Measurements from ENCODE around the gene RCOR3. TPM values are rescaled to one million over a fixed set of nuclear protein-coding genes. Genes with fewer than 3 reads are reported as not detected.

The RCOR3 gene
- total RNA-seq, 4 donors from 2014 or later: 52.2 to 77.6 (median 72.1) TPM

- intact Hi-C loops (cut with DNase I; ENCODE audit: low total_unique reads): no loop called here
- Histone ChIP-seq H3K27me3 (no peaks in the 10 kb centered on the region), H3K4me3 (no peak overlapping the region), H3K36me3 (no peaks in the 10 kb centered on the region), H3K27ac (peak overlapping the region; percentile 79 to 87 (median 86)), H3K4me1 (peaks cover 66 to 95% (median 77%) of the 10 kb centered on the region in 4 donors), H3K9me3 (no peaks in the 10 kb centered on the region)
- WGBS, 2 donors (ENCODE audit: low coverage in 1 of 2): 43 to 53% methylated on average over 1 of the region's 1 CpG
- DNase-seq: no peak
- TF ChIP-seq POLR2AphosphoS5 (IDR thresholded peaks at IDR 0.05) (no peak), EP300 (IDR thresholded peaks at IDR 0.05; ENCODE audit: low read depth) (no peak), POLR2A (IDR thresholded peaks at IDR 0.05) (no peak), CTCF (IDR thresholded peaks at IDR 0.05) (no peak)
- in situ Hi-C loops (cut with MboI; ENCODE audit: low pct_ligation_motif_present in 1 of 4, low pct_unique_long_range_greater_than_20kb in 1 of 4, low sequenced_read_pairs in 3 of 4): no loop called here
Measured at GRCh38 chr1:211333906-211334305, 74.7 kb downstream of the RCOR3 start.

DNA sequence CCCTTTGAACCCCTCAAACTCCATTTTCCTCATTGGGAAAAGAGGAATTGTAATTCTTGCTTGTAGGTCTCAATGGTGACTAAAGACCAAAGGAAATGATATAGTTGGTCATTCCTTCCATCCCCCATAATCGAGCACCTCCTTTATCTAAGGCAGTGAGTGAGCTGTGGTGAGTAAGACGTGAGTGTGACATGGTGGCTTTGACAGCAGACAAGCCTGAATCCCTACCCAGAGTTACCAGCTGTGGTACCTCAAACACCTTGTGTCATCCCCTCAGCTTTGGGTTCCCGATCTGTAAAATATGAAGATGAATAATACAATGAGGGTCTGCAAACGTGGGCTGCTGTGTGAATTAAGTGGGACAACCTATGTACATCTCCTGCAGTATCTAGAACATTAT is 75.8 kb downstream of the RCOR3 start:
- Histone ChIP-seq H3K4me3 (no peak overlapping the region), H3K9me3 (no peaks in the 10 kb centered on the region), H3K36me3 (no peaks in the 10 kb centered on the region), H3K4me1 (peaks cover 61 to 93% (median 74%) of the 10 kb centered on the region in 4 donors), H3K27me3 (no peaks in the 10 kb centered on the region), H3K27ac (peak overlapping the region; percentile 79 to 87 (median 86))
- no peak for DNase-seq
- 54% methylated on average over 4 of the region's 4 CpGs; no CpG with 5 or more reads in 1 of the 2 donors for WGBS, 2 donors (ENCODE audit: low coverage in 1 of 2)
- TF ChIP-seq CTCF (IDR thresholded peaks at IDR 0.05) (no peak), POLR2AphosphoS5 (IDR thresholded peaks at IDR 0.05) (no peak), EP300 (IDR thresholded peaks at IDR 0.05; ENCODE audit: low read depth) (no peak), POLR2A (IDR thresholded peaks at IDR 0.05) (no peak)
- in situ Hi-C loops (cut with MboI; ENCODE audit: low pct_ligation_motif_present in 1 of 4, low pct_unique_long_range_greater_than_20kb in 1 of 4, low sequenced_read_pairs in 3 of 4) (no loop called here), intact Hi-C loops (cut with DNase I; ENCODE audit: low total_unique reads) (no loop called here)

DNA sequence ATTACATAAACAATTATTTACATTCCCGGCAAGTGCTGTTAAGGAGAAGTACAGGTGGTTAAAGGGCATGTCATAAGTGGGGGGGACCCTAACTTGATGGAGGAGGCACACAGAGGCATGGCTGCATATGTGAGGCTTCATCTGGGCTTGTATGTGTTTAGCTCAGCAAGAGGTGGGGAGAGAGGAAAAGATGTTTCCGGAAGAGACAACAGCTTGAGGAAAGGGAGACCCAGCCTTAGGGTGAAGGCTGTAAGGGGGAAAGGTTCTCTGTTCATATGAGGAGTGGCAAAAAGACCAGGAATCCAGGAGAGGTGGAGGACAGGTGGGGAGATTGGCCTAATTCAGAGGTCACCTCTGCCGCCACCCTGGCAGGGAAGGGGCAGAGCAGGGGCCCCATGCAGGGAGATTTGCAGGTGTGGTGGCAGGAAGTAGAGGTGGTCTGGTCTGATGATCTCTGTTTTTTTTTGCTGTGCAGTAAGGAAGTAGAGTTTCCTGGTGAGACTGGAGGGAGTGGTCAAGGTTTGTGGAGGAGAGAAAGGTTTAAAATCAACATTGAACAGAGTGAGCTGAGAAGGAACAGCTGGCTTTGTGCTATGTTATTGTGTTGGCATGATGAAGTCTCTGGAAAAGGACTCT is 76.5 kb downstream of the RCOR3 start:
- H3K4me1 ChIP-seq: peaks cover 61 to 92% (median 73%) of the 10 kb centered on the region in 4 donors

GRCh38 chr1:211336161-211336560 is 77.0 kb downstream of the RCOR3 start:
- Histone ChIP-seq H3K9me3 (no peaks in the 10 kb centered on the region), H3K36me3 (no peaks in the 10 kb centered on the region), H3K27me3 (no peaks in the 10 kb centered on the region), H3K4me3 (no peak overlapping the region), H3K4me1 (peaks cover 61 to 92% (median 76%) of the 10 kb centered on the region in 4 donors), H3K27ac (peak overlapping the region; percentile 79 to 87 (median 86))
- in situ Hi-C loops (cut with MboI; ENCODE audit: low pct_ligation_motif_present in 1 of 4, low pct_unique_long_range_greater_than_20kb in 1 of 4, low sequenced_read_pairs in 3 of 4): no loop called here
- 49% methylated on average over 3 of the region's 3 CpGs; no CpG with 5 or more reads in 1 of the 2 donors for WGBS, 2 donors (ENCODE audit: low coverage in 1 of 2)
- intact Hi-C loops (cut with DNase I; ENCODE audit: low total_unique reads): no loop called here
- TF ChIP-seq POLR2A (IDR thresholded peaks at IDR 0.05): no peak
- TF ChIP-seq POLR2AphosphoS5 (IDR thresholded peaks at IDR 0.05): no peak
- TF ChIP-seq EP300 (IDR thresholded peaks at IDR 0.05; ENCODE audit: low read depth): no peak
- no peak for TF ChIP-seq CTCF (IDR thresholded peaks at IDR 0.05)
- peak; percentile 72 for DNase-seq

More for the DNA sequence above, 76.5 kb downstream of the RCOR3 start:
- intact Hi-C loops (cut with DNase I; ENCODE audit: low total_unique reads) (no loop called here), in situ Hi-C loops (cut with MboI; ENCODE audit: low pct_ligation_motif_present in 1 of 4, low pct_unique_long_range_greater_than_20kb in 1 of 4, low sequenced_read_pairs in 3 of 4) (no loop called here)
- Histone ChIP-seq H3K27ac (peak overlapping the region; percentile 79 to 87 (median 86)), H3K9me3 (no peaks in the 10 kb centered on the region), H3K27me3 (no peaks in the 10 kb centered on the region), H3K4me3 (peak overlapping the region in 1 of 4 donors; percentile 8), H3K36me3 (no peaks in the 10 kb centered on the region)
- peak; percentile 52 for DNase-seq
- 24 to 63% methylated on average over 1 to 3 of the region's 3 CpGs for WGBS, 2 donors (ENCODE audit: low coverage in 1 of 2)
- TF ChIP-seq POLR2A (IDR thresholded peaks at IDR 0.05) (no peak), CTCF (IDR thresholded peaks at IDR 0.05) (no peak), EP300 (IDR thresholded peaks at IDR 0.05; ENCODE audit: low read depth) (no peak), POLR2AphosphoS5 (IDR thresholded peaks at IDR 0.05) (peak in 2 of 3 donors; percentile 13 to 23)
